22Rv1 (cell line): ENCODE data around the gene RTKN.

Experiments
- ZFX ChIP-seq: fragments of 450-650 bp; IDR thresholded peaks from 2 replicates; pipeline ENCODE4 v1.6.1; 2017; ENCODE audit warnings: antibody characterized with exemption, borderline replicate concordance
- TF ChIP-seq, protein P1 (sequence below): fragments of 450-650 bp; IDR thresholded peaks from 2 replicates; pipeline ENCODE4 v1.5.1; 2017; ENCODE audit warnings: mild to moderate bottlenecking

DNA sequence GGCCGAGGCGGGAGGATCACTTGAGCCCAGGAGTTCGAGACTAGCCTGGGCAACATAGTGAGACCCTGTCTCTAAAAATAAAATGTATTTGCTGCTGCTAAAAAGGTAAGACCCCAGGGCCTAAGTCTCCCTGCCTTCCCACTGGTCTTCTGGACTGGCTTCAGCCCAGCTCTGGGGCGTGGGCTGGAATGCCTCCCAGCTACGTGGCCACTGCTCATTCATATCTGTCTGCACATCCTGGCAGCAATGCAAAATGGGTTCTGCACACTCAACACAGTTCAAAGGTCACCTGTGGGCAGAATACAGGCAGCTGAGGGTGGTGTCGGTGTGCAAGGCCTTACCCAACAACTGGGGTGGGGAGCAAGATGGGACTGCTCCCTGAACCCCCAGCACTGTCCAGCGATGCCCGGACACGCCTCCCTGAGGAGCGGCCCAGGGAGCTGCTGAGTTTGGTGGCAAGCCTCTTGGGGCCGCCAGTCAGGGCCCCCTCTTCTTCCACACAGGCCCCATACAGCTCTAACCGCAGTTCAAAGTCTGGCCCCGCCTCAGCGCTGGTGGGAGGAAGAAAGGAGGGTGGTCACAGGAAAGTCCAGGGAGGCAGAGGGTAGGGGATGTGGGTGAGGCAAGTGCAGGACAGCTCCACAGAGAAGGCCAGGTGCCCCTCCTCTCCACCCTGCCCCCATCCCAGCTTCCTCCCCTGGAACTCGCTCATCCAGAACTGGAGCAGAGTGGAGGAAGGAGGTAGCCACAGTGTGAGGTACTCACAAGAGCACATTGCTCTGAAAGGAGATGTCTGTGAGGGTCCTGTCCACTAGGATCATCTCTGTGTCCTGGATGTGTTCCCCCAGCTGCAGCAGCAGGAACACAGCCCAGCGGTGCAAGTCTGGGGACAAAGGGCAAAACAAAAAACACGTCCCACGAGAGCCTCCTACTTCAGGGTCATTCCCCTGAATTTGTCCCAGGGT lies 12.0 kb downstream of the RTKN start:
- TF ChIP-seq, protein P1, sequence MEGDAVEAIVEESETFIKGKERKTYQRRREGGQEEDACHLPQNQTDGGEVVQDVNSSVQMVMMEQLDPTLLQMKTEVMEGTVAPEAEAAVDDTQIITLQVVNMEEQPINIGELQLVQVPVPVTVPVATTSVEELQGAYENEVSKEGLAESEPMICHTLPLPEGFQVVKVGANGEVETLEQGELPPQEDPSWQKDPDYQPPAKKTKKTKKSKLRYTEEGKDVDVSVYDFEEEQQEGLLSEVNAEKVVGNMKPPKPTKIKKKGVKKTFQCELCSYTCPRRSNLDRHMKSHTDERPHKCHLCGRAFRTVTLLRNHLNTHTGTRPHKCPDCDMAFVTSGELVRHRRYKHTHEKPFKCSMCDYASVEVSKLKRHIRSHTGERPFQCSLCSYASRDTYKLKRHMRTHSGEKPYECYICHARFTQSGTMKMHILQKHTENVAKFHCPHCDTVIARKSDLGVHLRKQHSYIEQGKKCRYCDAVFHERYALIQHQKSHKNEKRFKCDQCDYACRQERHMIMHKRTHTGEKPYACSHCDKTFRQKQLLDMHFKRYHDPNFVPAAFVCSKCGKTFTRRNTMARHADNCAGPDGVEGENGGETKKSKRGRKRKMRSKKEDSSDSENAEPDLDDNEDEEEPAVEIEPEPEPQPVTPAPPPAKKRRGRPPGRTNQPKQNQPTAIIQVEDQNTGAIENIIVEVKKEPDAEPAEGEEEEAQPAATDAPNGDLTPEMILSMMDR = no peak
- no peak for TF ChIP-seq ZFX
